ENCODE data around the gene CLIC4. TPM values are rescaled to one million over a fixed set of nuclear protein-coding genes. Genes with fewer than 3 reads are reported as not detected.

CLIC4 gene
- total and polyA plus RNA-seq, 4 donors: 15.0 to 40.7 (median 28.4) TPM

- H3K27ac ChIP-seq (ENCODE audit: low read depth in 1 of 2, low read length in 2 of 2): peak overlapping the region; percentile 22 to 76
- peaks cover 4 to 51% (median 48%) of the 10 kb centered on the region in 4 donors for H3K4me1 ChIP-seq (ENCODE audit: control insufficient read depth in 4 of 4, insufficient read depth in 4 of 4, low read length in 3 of 4)
- no peak overlapping the region for H3K4me3 ChIP-seq (ENCODE audit: low read depth in 1 of 3, low read length in 3 of 3)
- WGBS: 77% methylated on average over 3 of the region's 3 CpGs
- DNase-seq (ENCODE audit: low spot score): no peak
- H3K27me3 ChIP-seq (ENCODE audit: control insufficient read depth in 4 of 4, insufficient read depth in 4 of 4, low read length in 3 of 4): no peaks in the 10 kb centered on the region
- no peak overlapping the region for H3K9ac ChIP-seq (ENCODE audit: low read depth in 1 of 2, low read length in 2 of 2)
- no peaks in the 10 kb centered on the region for H3K9me3 ChIP-seq (ENCODE audit: control insufficient read depth in 4 of 4, low read length in 3 of 4)
- TF ChIP-seq HNF4G (IDR thresholded peaks at IDR 0.05) (no peak), RXRA (IDR thresholded peaks at IDR 0.05) (no peak), MAX (IDR thresholded peaks at IDR 0.05) (no peak), ATF3 (IDR thresholded peaks at IDR 0.05) (no peak), SP1 (IDR thresholded peaks at IDR 0.05) (no peak), HNF4A (conservative IDR thresholded peaks at IDR 0.05) (no peak), NR2F2 (IDR thresholded peaks at IDR 0.05) (no peak), FOXA2 (IDR thresholded peaks at IDR 0.05) (no peak), JUND (IDR thresholded peaks at IDR 0.05) (no peak), EGR1 (IDR thresholded peaks at IDR 0.05; ENCODE audit: low read depth in 2 of 2) (no peak), TAF1 (conservative IDR thresholded peaks at IDR 0.05) (no peak), FOXA1 (IDR thresholded peaks at IDR 0.05) (no peak), RAD21 (IDR thresholded peaks at IDR 0.05) (no peak), REST (IDR thresholded peaks at IDR 0.05) (no peak), YY1 (IDR thresholded peaks at IDR 0.05) (no peak), CTCF (IDR thresholded peaks at IDR 0.05; ENCODE audit: low read depth, low read length, missing input control) (no peak), GABPA (IDR thresholded peaks at IDR 0.05 in 1 of 2, conservative IDR thresholded peaks at IDR 0.05 in 1 of 2) (no peak), ZBTB33 (IDR thresholded peaks at IDR 0.05) (no peak)
- H3K36me3 ChIP-seq (ENCODE audit: control insufficient read depth in 4 of 4, insufficient read depth in 3 of 4, low read depth in 1 of 4, low read length in 3 of 4): peaks cover 0 to 2% (median 0%) of the 10 kb centered on the region in 4 donors
These were observed 7.1 kb downstream of the CLIC4 start for GRCh38 chr1:24752305-24752704.
